Endothelial cell (in vitro differentiated cells): ENCODE measurements around the gene SIVA1. TPM values are rescaled to one million over a fixed set of nuclear protein-coding genes. Genes with fewer than 3 reads are reported as not detected.
A peak's percentile ranks its signal among the peaks of the same experiment; 100 is the strongest.

Source experiments
- DNase-seq: peaks from one replicate; pipeline ENCODE4 v3.0.0; 2021; ENCODE audit warnings: low spot score
- H3K27ac Mint-ChIP-seq: one replicate; pipeline ENCODE4 v1.8.0; 2021; ENCODE audit warnings: mixed read lengths, inconsistent platforms; ENCODE audit not compliant: unreplicated experiment
- H3K27me3 Mint-ChIP-seq: one replicate; pipeline ENCODE4 v1.8.0; 2021; ENCODE audit warnings: mild to moderate bottlenecking, moderate library complexity, mixed read lengths, inconsistent platforms; ENCODE audit not compliant: unreplicated experiment
- H3K36me3 Mint-ChIP-seq: one replicate; pipeline ENCODE4 v1.8.0; 2021; ENCODE audit warnings: mild to moderate bottlenecking, low read depth, mixed read lengths, inconsistent platforms; ENCODE audit not compliant: unreplicated experiment
- H3K4me1 Mint-ChIP-seq: one replicate; pipeline ENCODE4 v1.8.0; 2021; ENCODE audit warnings: mild to moderate bottlenecking, mixed read lengths, inconsistent platforms; ENCODE audit not compliant: unreplicated experiment
- H3K4me3 Mint-ChIP-seq: one replicate; pipeline ENCODE4 v1.8.0; 2021; ENCODE audit warnings: mild to moderate bottlenecking, mixed read lengths, inconsistent platforms; ENCODE audit not compliant: unreplicated experiment
- H3K9me3 Mint-ChIP-seq: one replicate; pipeline ENCODE4 v1.8.0; 2021; ENCODE audit warnings: mixed read lengths, inconsistent platforms; ENCODE audit not compliant: unreplicated experiment
- total RNA-seq: library from RNA; stranded (reverse); fragmentation: NEBNext Ultra II Directional; extraction: Animal tissue kit (Norgen Biotek cat#: 25700); gene quantifications from one replicate; pipeline ENCODE4 v1.2.1, GENCODE V29; 2021; ENCODE audit not compliant: unreplicated experiment
- TF ChIP-seq, protein P1 (sequence below): fragments of 200-600 bp; sonication (generic); IDR thresholded peaks from one replicate; pipeline ENCODE4 v1.5.0; 2021; ENCODE audit warnings: antibody characterized with exemption; ENCODE audit not compliant: unreplicated experiment

The SIVA1 gene
- total RNA-seq, 1 donor from 2014 or later: 84.3 TPM

DNA sequence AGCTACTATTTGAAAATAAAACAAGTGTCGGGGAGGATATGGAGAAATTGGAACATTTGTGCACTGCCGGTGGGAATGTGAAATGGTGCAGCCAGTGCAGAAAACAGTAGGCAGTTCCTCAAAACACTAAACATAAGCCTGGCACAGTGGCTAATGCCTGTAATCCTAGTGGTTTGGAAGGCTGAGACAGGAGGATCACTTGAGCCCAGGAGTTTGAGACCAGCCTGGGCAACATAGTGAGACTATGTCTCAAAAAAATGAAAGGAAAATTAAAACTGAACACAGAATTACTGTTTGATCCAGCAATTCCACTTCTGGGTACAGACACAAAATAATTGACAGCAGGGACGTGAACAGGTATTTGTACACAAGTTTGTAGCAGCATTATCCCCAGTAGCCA is 12.6 kb downstream of the SIVA1 start:
- Mint-ChIP-seq H3K27me3 (peaks cover 11% of the 10 kb centered on the region), H3K9me3 (no peaks in the 10 kb centered on the region), H3K36me3 (peaks cover 29% of the 10 kb centered on the region), H3K4me1 (peaks cover 34% of the 10 kb centered on the region), H3K27ac (no peak overlapping the region), H3K4me3 (peak overlapping the region; percentile 27)
- no peak for DNase-seq
- TF ChIP-seq, protein P1, sequence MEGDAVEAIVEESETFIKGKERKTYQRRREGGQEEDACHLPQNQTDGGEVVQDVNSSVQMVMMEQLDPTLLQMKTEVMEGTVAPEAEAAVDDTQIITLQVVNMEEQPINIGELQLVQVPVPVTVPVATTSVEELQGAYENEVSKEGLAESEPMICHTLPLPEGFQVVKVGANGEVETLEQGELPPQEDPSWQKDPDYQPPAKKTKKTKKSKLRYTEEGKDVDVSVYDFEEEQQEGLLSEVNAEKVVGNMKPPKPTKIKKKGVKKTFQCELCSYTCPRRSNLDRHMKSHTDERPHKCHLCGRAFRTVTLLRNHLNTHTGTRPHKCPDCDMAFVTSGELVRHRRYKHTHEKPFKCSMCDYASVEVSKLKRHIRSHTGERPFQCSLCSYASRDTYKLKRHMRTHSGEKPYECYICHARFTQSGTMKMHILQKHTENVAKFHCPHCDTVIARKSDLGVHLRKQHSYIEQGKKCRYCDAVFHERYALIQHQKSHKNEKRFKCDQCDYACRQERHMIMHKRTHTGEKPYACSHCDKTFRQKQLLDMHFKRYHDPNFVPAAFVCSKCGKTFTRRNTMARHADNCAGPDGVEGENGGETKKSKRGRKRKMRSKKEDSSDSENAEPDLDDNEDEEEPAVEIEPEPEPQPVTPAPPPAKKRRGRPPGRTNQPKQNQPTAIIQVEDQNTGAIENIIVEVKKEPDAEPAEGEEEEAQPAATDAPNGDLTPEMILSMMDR: no peak

DNA sequence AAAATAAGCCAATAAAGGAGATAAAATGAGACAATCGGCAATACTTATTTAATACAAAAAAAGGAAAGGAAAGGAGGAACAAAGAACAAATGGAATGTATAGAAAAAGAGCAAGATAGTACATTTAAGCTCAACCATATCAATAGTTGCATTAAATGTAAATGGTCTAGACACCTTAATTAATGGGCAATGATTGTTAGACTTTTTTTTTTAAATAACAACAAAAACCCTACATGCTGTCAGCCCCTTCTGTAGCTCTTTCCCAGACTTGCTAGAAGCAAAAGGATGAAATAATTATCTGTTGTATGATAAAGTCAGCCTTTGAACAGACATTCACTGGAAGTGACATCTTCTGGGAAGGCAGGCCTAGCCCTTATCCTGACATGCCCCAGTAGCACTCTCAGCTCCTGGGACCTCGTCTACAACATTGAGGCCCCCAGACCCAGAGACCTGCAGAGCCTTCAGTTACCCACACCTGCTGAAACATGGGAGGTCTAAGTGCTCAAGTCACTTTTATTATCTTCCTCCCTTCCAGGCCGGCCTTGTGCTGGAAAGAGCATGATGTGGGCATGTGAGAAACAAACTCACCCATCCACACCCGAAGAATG is 13.4 kb downstream of the SIVA1 start:
- Mint-ChIP-seq H3K27ac (peak overlapping the region; percentile 96), H3K27me3 (peaks cover 9% of the 10 kb centered on the region), H3K4me1 (peaks cover 34% of the 10 kb centered on the region), H3K4me3 (peak overlapping the region; percentile 23), H3K9me3 (no peaks in the 10 kb centered on the region), H3K36me3 (peaks cover 28% of the 10 kb centered on the region)
- no peak for DNase-seq
- TF ChIP-seq, protein P1: no peak

DNA sequence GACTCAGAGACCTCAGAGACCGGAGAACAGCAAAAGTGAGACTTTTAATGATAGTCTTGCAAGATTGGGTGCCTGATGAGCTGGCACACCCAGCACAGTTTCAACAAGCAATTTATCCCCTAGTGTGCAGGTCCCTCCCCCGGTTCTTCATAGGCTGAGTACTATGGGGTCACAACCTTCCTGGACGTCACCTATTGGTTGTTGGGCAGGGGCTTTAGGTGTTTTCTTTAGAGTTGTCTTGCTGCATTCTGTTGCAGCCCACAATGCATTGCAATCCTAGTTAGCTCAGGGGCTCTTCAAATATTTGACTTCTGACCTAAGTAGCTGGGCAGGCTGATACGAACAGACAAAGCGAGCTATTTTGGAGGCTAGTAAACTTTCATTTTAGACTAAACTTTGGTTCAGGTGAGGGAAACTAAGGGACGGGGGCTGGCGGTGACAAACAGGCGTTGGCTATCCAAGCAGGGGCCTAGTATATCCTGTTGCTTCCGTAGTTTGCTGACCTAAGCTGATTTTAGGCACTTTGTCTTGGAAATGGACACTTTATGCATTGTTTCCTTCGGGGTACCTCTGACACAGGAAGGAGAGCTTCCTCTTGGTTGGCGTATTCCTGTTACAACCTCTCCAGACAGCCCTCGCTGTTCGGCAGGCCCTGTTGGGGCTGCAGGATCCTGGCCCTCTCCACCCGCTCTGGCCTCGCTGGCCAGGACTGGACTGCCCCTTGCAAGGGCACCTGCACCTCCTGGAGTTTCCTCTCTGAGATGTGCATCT is 14.1 kb downstream of the SIVA1 start:
- H3K4me1 Mint-ChIP-seq: peaks cover 34% of the 10 kb centered on the region
- DNase-seq: peak; percentile 48
- H3K27me3 Mint-ChIP-seq: peaks cover 11% of the 10 kb centered on the region
- H3K27ac Mint-ChIP-seq: peak overlapping the region; percentile 96
- TF ChIP-seq, protein P1: no peak
- peak overlapping the region; percentile 76 for H3K4me3 Mint-ChIP-seq
- peaks cover 29% of the 10 kb centered on the region for H3K36me3 Mint-ChIP-seq
- H3K9me3 Mint-ChIP-seq: no peaks in the 10 kb centered on the region

DNA sequence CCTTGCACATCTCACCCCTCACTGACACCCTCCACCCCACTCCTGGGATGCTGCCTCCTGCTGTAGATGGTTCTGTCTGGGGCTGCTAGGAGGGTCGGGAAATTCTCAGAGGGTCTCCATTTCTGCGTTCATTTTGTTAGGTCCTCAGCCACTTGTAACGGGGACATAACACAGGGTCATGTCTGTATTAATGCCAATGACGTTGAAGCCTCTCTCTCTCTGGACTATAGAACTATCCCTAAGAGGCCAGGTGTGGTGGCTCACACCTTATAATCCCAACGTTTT is 14.6 kb downstream of the SIVA1 start:
- Mint-ChIP-seq H3K27ac (peak overlapping the region; percentile 96), H3K9me3 (no peaks in the 10 kb centered on the region), H3K4me3 (peak overlapping the region; percentile 76), H3K27me3 (peaks cover 12% of the 10 kb centered on the region), H3K36me3 (peaks cover 28% of the 10 kb centered on the region), H3K4me1 (peaks cover 34% of the 10 kb centered on the region)
- TF ChIP-seq, protein P1: no peak
- no peak for DNase-seq
